HCT116 (cell line): ENCODE measurements around the gene SYTL3. TPM values are rescaled to one million over a fixed set of nuclear protein-coding genes. Genes with fewer than 3 reads are reported as not detected.

Experiments
- ATAC-seq: fragments of 200-7000 bp; cut with Tn5 transposase; 2 replicates; pipeline ENCODE4 v1.9.1; 2020; ENCODE audit warnings: mild to moderate bottlenecking, moderate library complexity
- BruUV-seq: library from RNA; stranded (reverse); fragments of 400-500 nt; replicated peaks from 2 replicates; lab custom pipeline; 2021; lab: Mats Ljungman, UMichigan
- CTCF ChIA-PET: fragments of 300-600 bp; sonication (Branson Sonifier 250); formaldehyde crosslinking; loops from one replicate; lab custom pipeline; 2021; ENCODE audit warnings: antibody characterized with exemption; lab: Charles Lee
- POLR2A ChIA-PET: fragments of 300-600, 350-600 bp; sonication (Branson Sonifier 250); formaldehyde crosslinking; loops from one replicate; lab custom pipeline; 2021; ENCODE audit warnings: antibody characterized with exemption; lab: Charles Lee
- RAD21 ChIA-PET, 2 experiments: fragments of 300-600 bp; sonication (Branson Sonifier 250); formaldehyde crosslinking; loops; one replicate each; lab custom pipeline; 2023; ENCODE audit warnings: low total read pairs in 2 of 2; ENCODE audit not compliant: uncharacterized antibody in 2 of 2, unreplicated experiment in 2 of 2, low non-redundant PET in 1 of 2; lab: Charles Lee
- DNase-seq: peaks from one replicate; pipeline ENCODE4 v3.0.0-alpha.2; 2010; ENCODE audit warnings: low read depth, low spot score
- H2AFZ ChIP-seq: fragments of 200-600 bp; shearing (Covaris generic), sonication (generic); 2 replicates; pipeline ENCODE4 v1.6.1; 2017; ENCODE audit warnings: low read depth, mixed run types, mixed read lengths, antibody characterized with exemption, low read length; ENCODE audit not compliant: poor library complexity, severe bottlenecking
- H3K27ac ChIP-seq: 2 replicates; pipeline ENCODE4 v1.5.1; 2012; ENCODE audit warnings: low read depth, low read length
- H3K27me3 ChIP-seq: fragments of 200-600 bp; sonication (generic); 2 replicates; pipeline ENCODE4 v1.6.1; 2016; ENCODE audit warnings: mixed run types, low read length, mixed read lengths; ENCODE audit not compliant: insufficient read depth
- H3K36me3 ChIP-seq, 2 experiments: fragments of 200-500 bp in 1 of 2; fragments of 200-600 bp in 1 of 2; sonication (Bioruptor generic) in 1 of 2; sonication (generic) in 1 of 2; 2 replicates each; pipeline versions ENCODE4 v1.5.1 to v1.6.1; 2014 to 2016; ENCODE audit warnings: low read length in 2 of 2, inconsistent platforms in 1 of 2, mixed read lengths in 1 of 2, mixed run types in 1 of 2; ENCODE audit not compliant: insufficient read depth in 2 of 2, control insufficient read depth in 1 of 2
- H3K4me1 ChIP-seq, 2 experiments: fragments of 200-600 bp in 1 of 2; sonication (generic) in 1 of 2; 2 replicates each; pipeline versions ENCODE4 v1.5.1 to v1.6.1; 2012 to 2017; ENCODE audit warnings: low read length in 2 of 2, inconsistent platforms in 1 of 2, mild to moderate bottlenecking in 1 of 2, mixed read lengths in 1 of 2, mixed run types in 1 of 2, moderate library complexity in 1 of 2; ENCODE audit not compliant: insufficient read depth in 2 of 2, control insufficient read depth in 1 of 2
- H3K4me2 ChIP-seq: fragments of 200-600 bp; sonication (generic); 2 replicates; pipeline ENCODE4 v1.6.1; 2017; ENCODE audit warnings: mixed run types, low read length, mixed read lengths
- H3K4me3 ChIP-seq, 2 experiments: fragments of 200-600 bp in 1 of 2; sonication (generic) in 1 of 2; replicated peaks in 1 of 2; 2 replicates each; pipeline ENCODE4 v1.5.1; 2011 to 2016; ENCODE audit warnings: low read length in 2 of 2, control low read depth in 1 of 2, low read depth in 1 of 2, mild to moderate bottlenecking in 1 of 2, mixed read lengths in 1 of 2, mixed run types in 1 of 2
- H3K79me2 ChIP-seq: fragments of 200-600 bp; sonication (generic); 2 replicates; pipeline ENCODE4 v1.6.1; 2017; ENCODE audit warnings: mild to moderate bottlenecking, mixed run types, low read length, moderate library complexity, mixed read lengths; ENCODE audit not compliant: insufficient read depth
- H3K9ac ChIP-seq: fragments of 200-600 bp; sonication (generic); 2 replicates; pipeline ENCODE4 v1.6.1; 2016; ENCODE audit warnings: low read length, mixed read lengths
- H3K9me2 ChIP-seq: fragments of 200-600 bp; sonication (generic), shearing (Covaris generic); 2 replicates; pipeline ENCODE4 v1.6.1; 2017; ENCODE audit warnings: mixed run types, mild to moderate bottlenecking, moderate library complexity; ENCODE audit not compliant: insufficient read depth
- H3K9me3 ChIP-seq, 2 experiments: fragments of 200-500 bp in 1 of 2; fragments of 200-600 bp in 1 of 2; sonication (Bioruptor generic) in 1 of 2; sonication (generic) in 1 of 2; 2 replicates each; pipeline ENCODE4 v1.6.1; 2014 to 2017; ENCODE audit warnings: low read length in 2 of 2, mixed read lengths in 2 of 2, inconsistent platforms in 1 of 2, low read depth in 1 of 2, mild to moderate bottlenecking in 1 of 2, mixed run types in 1 of 2, moderate library complexity in 1 of 2; ENCODE audit not compliant: control insufficient read depth in 1 of 2, insufficient read depth in 1 of 2
- H4K20me1 ChIP-seq: fragments of 200-600 bp; sonication (generic), shearing (Covaris generic); 2 replicates; pipeline ENCODE4 v1.6.1; 2017; ENCODE audit warnings: mixed run types, mild to moderate bottlenecking, moderate library complexity; ENCODE audit not compliant: insufficient read depth
- CEBPB ChIP-seq: IDR thresholded peaks from 2 replicates; pipeline ENCODE4 v1.6.1; 2012; ENCODE audit warnings: low read depth
- EZH2 ChIP-seq: fragments of 200-600 bp; sonication (generic); IDR thresholded peaks from 2 replicates; pipeline ENCODE4 v1.6.1; 2017; ENCODE audit warnings: antibody characterized with exemption, mixed run types
- JUND ChIP-seq: IDR thresholded peaks from 2 replicates; pipeline ENCODE4 v1.6.1; 2012
- POLR2A ChIP-seq: IDR thresholded peaks from 2 replicates; pipeline ENCODE4 v1.7.0; 2011; ENCODE audit warnings: borderline replicate concordance; ENCODE audit not compliant: insufficient read depth, insufficient read length; ENCODE audit errors: extremely low read depth
- SRF ChIP-seq: IDR thresholded peaks from 2 replicates; pipeline ENCODE4 v1.6.1; 2012; ENCODE audit warnings: low read depth
- TCF7L2 ChIP-seq: IDR thresholded peaks from 2 replicates; pipeline ENCODE4 v1.7.0; 2011; ENCODE audit warnings: borderline replicate concordance, inconsistent platforms; ENCODE audit not compliant: insufficient read depth, insufficient read length; ENCODE audit errors: extremely low read depth
- YY1 ChIP-seq: IDR thresholded peaks from 2 replicates; pipeline ENCODE4 v1.6.1; 2011; ENCODE audit warnings: low read length, low read depth, moderate library complexity, mild to moderate bottlenecking; ENCODE audit not compliant: insufficient replicate concordance; ENCODE audit errors: extremely low read depth
- ZFX ChIP-seq: fragments of 450-650 bp; IDR thresholded peaks from 2 replicates; pipeline ENCODE4 v1.6.1; 2017
- intact Hi-C: fragments of 100-400 bp; cut with micrococcal nuclease; formaldehyde crosslinking; loops from 2 replicates; pipeline ENCODE4 v1.10.0; 2022
- total RNA-seq: library from RNA; stranded (reverse); gene quantifications from one replicate; pipeline ENCODE4 v1.2.1, GENCODE V29; 2021; ENCODE audit not compliant: unreplicated experiment
- TF ChIP-seq, protein P1 (sequence below): IDR thresholded peaks from 2 replicates; pipeline ENCODE4 v1.6.1; 2012
- TF ChIP-seq, protein P2 (sequence below), 3 experiments: fragments of 200-600 bp in 1 of 3; sonication (generic) in 1 of 3; IDR thresholded peaks in 2 of 3; conservative IDR thresholded peaks in 1 of 3; 2 replicates each; pipeline ENCODE4 v1.5.1; 2012 to 2017; ENCODE audit warnings: low read depth in 2 of 3, low read length in 2 of 3, antibody characterized with exemption in 1 of 3, borderline replicate concordance in 1 of 3, control low read depth in 1 of 3, mild to moderate bottlenecking in 1 of 3, mixed read lengths in 1 of 3, mixed run types in 1 of 3, moderate library complexity in 1 of 3; ENCODE audit not compliant: insufficient read depth in 1 of 3

Gene SYTL3
- total RNA-seq, 1 experiment from 2014 or later = 55.3 TPM

DNA sequence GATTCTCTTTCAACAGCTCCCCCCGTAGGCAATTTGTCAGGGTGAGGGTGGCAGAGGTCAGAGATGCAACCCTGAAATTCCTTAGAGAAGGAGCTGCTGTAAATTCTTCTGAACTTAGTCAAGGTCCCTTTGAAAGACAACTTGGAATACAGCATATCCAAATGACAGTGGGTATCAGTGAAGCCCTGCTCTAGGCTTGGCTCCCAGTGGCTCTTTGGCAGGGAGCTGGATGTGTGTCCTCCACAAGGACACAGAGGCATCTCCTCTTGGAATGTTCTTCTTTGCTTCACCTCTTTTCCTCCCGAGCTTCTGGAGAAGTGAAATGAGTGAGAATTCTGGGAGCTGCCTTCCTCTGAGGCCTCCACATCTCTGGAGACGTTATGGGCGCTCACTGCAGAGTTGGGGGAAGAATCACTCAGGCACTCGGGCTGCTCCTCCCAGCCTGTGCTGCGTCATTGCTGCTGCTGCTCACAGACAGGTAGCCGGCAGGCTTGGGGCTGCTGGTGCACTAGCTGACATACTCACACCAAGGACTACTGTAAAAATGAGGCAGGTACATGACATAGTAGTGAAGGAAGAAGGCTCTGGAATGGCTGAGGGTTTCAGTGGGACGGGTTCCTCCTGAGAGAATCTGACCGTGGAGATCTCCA is 39.4 kb upstream of the SYTL3 start:
- Histone ChIP-seq H3K9me2 (no peaks in the 10 kb centered on the region), H4K20me1 (peaks cover 5% of the 10 kb centered on the region; the same call in 1 of the 2 replicates), H3K36me3 (peaks cover 25 to 61% of the 10 kb centered on the region in 2 experiments; a peak in 3 of 4 replicates), H3K4me3 (no peak overlapping the region), H3K9ac (no peak overlapping the region), H3K79me2 (peaks cover 23% of the 10 kb centered on the region), H3K27ac (no peak overlapping the region), H2AFZ (no peak overlapping the region), H3K4me1 (peaks cover 0 to 5% of the 10 kb centered on the region in 2 experiments; a peak in 1 of 4 replicates), H3K9me3 (no peaks in the 10 kb centered on the region), H3K4me2 (no peak overlapping the region), H3K27me3 (no peaks in the 10 kb centered on the region)
- ChIA-PET CTCF (no interaction called here), RAD21 (no interaction called here), POLR2A (no interaction called here)
- intact Hi-C loops = no loop called here
- TF ChIP-seq YY1 (no peak), EZH2 (no peak), TCF7L2 (no peak), CEBPB (no peak), JUND (no peak), SRF (no peak), POLR2A (no peak), ZFX (no peak)
- TF ChIP-seq, protein P1, sequence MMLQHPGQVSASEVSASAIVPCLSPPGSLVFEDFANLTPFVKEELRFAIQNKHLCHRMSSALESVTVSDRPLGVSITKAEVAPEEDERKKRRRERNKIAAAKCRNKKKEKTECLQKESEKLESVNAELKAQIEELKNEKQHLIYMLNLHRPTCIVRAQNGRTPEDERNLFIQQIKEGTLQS = no peak
- TF ChIP-seq, protein P2, sequence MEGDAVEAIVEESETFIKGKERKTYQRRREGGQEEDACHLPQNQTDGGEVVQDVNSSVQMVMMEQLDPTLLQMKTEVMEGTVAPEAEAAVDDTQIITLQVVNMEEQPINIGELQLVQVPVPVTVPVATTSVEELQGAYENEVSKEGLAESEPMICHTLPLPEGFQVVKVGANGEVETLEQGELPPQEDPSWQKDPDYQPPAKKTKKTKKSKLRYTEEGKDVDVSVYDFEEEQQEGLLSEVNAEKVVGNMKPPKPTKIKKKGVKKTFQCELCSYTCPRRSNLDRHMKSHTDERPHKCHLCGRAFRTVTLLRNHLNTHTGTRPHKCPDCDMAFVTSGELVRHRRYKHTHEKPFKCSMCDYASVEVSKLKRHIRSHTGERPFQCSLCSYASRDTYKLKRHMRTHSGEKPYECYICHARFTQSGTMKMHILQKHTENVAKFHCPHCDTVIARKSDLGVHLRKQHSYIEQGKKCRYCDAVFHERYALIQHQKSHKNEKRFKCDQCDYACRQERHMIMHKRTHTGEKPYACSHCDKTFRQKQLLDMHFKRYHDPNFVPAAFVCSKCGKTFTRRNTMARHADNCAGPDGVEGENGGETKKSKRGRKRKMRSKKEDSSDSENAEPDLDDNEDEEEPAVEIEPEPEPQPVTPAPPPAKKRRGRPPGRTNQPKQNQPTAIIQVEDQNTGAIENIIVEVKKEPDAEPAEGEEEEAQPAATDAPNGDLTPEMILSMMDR (IDR thresholded peaks at IDR 0.05 in 2 of 3, conservative IDR thresholded peaks at IDR 0.05 in 1 of 3; ENCODE audit: borderline replicate concordance in 1 of 3, insufficient read depth in 1 of 3, low read depth in 2 of 3, low read length in 2 of 3) = no peak
- no peak for DNase-seq
- BruUV-seq = no TSS peak
- ATAC-seq = no peak; the same call in 1 of the 2 replicates
